GM06990 (cell line): ENCODE measurements around the gene MRPS33.
"Not testable (repeated sequence)": the region's sequence is repeated elsewhere in the genome, so short reads cannot be mapped to it uniquely, and the experiment has no call there.

Source experiments
- DNase-seq: peaks from one replicate; pipeline ENCODE4 v3.0.0-alpha.2; 2011; ENCODE audit not compliant: insufficient read length; ENCODE audit errors: extremely low read depth
- H3K27me3 ChIP-seq: replicated peaks from 2 replicates; pipeline ENCODE4 v1.6.0; 2011; ENCODE audit warnings: low read length; ENCODE audit not compliant: control insufficient read depth, insufficient read depth
- H3K36me3 ChIP-seq: 2 replicates; pipeline ENCODE4 v1.5.1; 2011; ENCODE audit warnings: low read length; ENCODE audit not compliant: control insufficient read depth, insufficient read depth
- H3K4me3 ChIP-seq: replicated peaks from 2 replicates; pipeline ENCODE4 v1.5.1; 2011; ENCODE audit warnings: low read depth, mild to moderate bottlenecking, control low read depth, low read length
- CTCF ChIP-seq: IDR thresholded peaks from 2 replicates; pipeline ENCODE4 v1.5.1; 2011; ENCODE audit warnings: low read length, control low read depth, mild to moderate bottlenecking, inconsistent platforms; ENCODE audit not compliant: insufficient read depth, poor library complexity, severe bottlenecking

MRPS33 gene

GRCh38 chr7:140961117-140961516 is 53.6 kb downstream of the MRPS33 start:
- no peaks in the 10 kb centered on the region for H3K36me3 ChIP-seq
- H3K27me3 ChIP-seq: no peaks in the 10 kb centered on the region
- TF ChIP-seq CTCF: no peak
- no peak for DNase-seq
- no peak overlapping the region for H3K4me3 ChIP-seq

- not testable (repeated sequence) for DNase-seq, H3K4me3 ChIP-seq, H3K36me3 ChIP-seq, H3K27me3 ChIP-seq
These were observed 57.8 kb downstream of the MRPS33 start for GRCh38 chr7:140956997-140957396.
